Measurements from ENCODE around the gene CLDN3. TPM values are rescaled to one million over a fixed set of nuclear protein-coding genes. Genes with fewer than 3 reads are reported as not detected.
A peak's percentile ranks its signal among the peaks of the same experiment; 100 is the strongest.

Gene CLDN3
- total RNA-seq, 1 donor, result not detected

DNA sequence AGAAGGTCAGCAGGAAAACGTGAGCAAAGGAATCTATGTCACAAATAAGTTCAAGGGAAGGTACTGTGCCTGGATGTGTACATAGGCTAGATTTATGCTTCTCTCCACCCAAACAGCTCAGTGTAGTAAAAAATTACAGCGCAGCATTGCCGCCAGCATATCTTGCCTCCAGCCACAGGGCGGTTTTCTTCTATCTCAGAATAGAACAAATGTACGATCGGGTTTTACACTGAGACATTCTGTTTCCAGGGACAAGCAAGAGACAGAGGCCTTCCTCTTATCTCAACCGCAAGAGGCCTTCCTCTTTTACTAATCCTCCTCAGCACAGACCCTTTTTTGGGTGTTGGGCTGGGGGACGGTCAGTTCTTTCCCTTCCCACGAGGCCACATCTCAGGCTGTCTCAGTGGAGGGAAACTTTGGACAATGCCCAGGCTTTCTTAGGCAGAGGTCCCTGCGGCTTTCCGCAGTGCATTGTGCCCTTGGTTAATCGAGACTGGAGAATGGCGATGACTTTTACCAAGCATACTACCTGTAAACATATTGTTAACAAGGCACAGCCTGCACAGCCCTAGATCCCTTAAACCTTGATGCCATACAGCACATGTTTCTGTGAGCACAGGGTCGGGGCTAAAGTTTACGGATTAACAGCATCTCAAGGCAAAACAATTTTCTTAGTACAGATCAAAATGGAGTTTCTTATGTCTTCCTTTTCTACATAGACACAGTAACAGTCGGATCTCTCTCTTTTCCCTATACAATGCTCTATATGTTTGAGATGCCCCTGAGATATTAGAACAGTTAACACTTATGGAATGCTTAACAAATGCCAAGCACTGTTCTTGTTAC lies 19.9 kb downstream of the CLDN3 start:
- Histone ChIP-seq H3K9me3 (ENCODE audit: low read depth, low read length) (no peaks in the 10 kb centered on the region), H3K4me1 (ENCODE audit: insufficient read depth, low read length) (peaks cover 7% of the 10 kb centered on the region)

DNA sequence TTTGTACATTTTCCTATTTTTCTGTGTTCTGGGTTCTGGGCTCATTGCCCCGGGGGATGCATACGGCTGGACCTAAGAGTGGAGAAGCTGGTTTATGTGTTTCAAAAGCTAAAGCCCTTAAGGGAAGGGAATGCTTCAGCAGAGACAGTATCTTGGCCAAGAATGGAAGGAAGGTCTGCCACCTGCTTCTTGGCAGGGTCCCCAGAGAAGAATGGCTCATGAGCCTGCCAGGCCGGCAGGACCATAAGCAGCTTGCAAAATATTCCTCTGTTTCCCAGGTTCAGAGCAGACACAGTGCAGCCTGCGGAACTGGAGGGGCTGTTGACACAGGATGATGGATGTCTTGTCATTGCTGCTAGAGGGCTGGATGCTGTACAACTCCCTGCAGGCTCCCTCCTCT lies 23.7 kb downstream of the CLDN3 start:
- Histone ChIP-seq H3K9me3 (ENCODE audit: low read depth, low read length) (no peaks in the 10 kb centered on the region), H3K4me1 (ENCODE audit: insufficient read depth, low read length) (peaks cover 7% of the 10 kb centered on the region), H3K27me3 (ENCODE audit: insufficient read depth, low read length) (no peaks in the 10 kb centered on the region), H3K4me3 (ENCODE audit: low read length) (no peak overlapping the region)

More for the DNA sequence above, 19.9 kb downstream of the CLDN3 start:
- no peak overlapping the region for H3K4me3 ChIP-seq (ENCODE audit: low read length)
- H3K27me3 ChIP-seq (ENCODE audit: insufficient read depth, low read length), result no peaks in the 10 kb centered on the region

DNA sequence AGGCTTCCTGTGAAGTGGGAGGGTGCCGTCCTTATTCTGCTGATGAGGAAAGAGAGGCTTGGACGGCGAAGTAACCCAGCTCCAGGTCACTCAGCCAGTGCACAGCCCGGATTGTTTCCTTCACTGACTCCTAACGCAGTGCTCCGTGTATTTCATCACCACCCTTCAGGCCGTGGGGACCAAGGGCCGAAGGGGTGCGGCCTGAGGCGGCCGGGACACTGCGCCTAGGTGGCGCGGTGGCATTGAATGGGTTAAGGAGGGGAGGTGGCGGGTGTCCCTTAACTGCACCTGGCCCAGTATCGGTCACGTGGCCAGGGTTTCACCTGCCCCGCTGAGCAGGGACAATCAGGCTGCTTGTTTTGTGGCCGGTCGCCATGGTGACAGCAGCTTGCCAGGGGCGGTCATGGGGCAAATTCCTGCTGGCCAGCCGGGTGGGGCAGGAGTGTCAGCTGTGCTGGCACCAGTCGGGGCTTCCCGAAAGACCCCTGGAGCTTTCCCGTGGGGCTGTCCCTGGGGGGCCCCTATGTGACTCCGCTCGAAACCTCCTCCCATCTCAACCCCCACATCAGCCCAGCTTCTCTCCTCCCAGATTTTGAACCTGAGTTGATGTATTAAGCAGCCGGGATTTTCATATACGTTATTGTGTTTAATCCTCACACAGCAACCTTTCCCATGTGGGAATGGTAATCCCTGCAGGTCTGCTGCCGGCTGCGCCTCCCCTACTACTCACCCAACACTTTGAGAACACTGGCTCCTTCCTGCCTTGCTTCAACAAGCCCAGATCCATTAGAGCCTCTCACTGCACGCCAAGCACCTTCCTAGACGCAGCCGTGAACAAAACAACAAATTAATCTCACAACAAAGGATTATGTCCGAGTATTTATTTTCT lies 27.1 kb downstream of the CLDN3 start:
- Histone ChIP-seq H3K4me3 (ENCODE audit: low read length) (no peak overlapping the region), H3K27me3 (ENCODE audit: insufficient read depth, low read length) (no peaks in the 10 kb centered on the region), H3K4me1 (ENCODE audit: insufficient read depth, low read length) (peaks cover 6% of the 10 kb centered on the region), H3K9me3 (ENCODE audit: low read depth, low read length) (no peaks in the 10 kb centered on the region)

DNA sequence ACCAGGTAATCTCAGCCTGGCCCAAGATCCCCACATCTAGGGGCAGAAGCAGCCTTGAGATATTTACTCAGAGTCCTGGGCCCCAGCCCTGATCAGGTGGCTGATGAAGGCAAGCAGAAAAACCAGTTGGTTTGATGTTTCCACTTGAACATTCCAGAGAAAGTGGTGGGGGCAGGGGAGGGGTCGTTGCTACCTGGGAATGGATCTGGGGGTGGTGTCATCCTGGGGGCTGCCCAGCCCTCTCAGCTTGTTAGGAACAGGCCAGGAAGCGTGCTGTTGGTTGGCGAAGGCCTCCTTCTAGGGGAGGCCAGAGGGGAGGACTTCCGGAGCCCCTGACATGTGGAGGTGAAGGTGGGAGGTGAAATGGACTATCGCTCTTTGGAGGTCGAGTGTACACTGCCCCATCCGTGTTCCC lies 27.7 kb downstream of the CLDN3 start:
- H3K4me1 ChIP-seq (ENCODE audit: insufficient read depth, low read length), result peaks cover 12% of the 10 kb centered on the region
- H3K4me3 ChIP-seq (ENCODE audit: low read length), result no peak overlapping the region
- no peaks in the 10 kb centered on the region for H3K9me3 ChIP-seq (ENCODE audit: low read depth, low read length)
- no peaks in the 10 kb centered on the region for H3K27me3 ChIP-seq (ENCODE audit: insufficient read depth, low read length)

DNA sequence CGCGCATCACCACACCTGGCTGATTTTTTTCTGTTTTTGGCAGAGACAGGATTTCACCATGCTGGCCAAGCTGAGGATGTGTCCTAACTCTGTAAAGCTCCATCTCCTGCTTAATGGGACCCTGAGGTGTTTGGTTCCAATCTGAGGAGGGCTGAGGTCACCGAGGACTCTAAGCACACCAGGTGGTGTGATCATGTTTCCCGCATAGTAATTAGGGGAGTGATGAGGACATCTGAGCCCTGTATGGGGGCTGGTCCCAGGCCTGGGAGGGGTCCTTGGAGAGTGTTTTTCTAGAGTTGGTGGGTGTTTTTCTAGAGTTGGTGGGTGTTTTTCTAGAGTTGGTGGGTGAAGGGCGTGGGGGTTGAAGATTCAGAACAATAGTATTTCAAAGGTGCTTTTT lies 28.5 kb downstream of the CLDN3 start:
- Histone ChIP-seq H3K4me1 (ENCODE audit: insufficient read depth, low read length) (peaks cover 13% of the 10 kb centered on the region), H3K9me3 (ENCODE audit: low read depth, low read length) (no peaks in the 10 kb centered on the region), H3K27me3 (ENCODE audit: insufficient read depth, low read length) (no peaks in the 10 kb centered on the region), H3K4me3 (ENCODE audit: low read length) (no peak overlapping the region)

DNA sequence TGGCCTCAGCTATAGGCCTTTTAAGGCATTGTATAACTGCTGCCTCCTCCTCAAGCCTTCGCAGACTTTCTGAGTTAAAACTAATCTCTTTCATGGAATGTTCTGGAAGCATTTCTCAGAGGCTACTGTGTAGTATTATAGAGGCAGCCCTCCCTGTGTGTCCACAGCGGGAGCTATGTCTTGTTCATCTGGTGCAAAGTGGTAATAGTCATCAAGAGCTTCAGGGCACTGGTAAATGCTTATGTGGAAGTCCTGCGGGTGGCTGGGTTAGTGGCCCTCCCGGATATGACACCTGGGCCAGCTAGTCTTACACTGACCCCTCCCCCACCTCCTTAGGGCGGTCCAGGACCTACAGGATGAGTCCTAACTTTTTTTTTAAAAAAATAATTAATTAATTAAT lies 29.3 kb downstream of the CLDN3 start:
- H3K4me1 ChIP-seq (ENCODE audit: insufficient read depth, low read length), result peaks cover 13% of the 10 kb centered on the region
- H3K27me3 ChIP-seq (ENCODE audit: insufficient read depth, low read length), result no peaks in the 10 kb centered on the region
- H3K4me3 ChIP-seq (ENCODE audit: low read length), result no peak overlapping the region
- H3K9me3 ChIP-seq (ENCODE audit: low read depth, low read length), result no peaks in the 10 kb centered on the region

DNA sequence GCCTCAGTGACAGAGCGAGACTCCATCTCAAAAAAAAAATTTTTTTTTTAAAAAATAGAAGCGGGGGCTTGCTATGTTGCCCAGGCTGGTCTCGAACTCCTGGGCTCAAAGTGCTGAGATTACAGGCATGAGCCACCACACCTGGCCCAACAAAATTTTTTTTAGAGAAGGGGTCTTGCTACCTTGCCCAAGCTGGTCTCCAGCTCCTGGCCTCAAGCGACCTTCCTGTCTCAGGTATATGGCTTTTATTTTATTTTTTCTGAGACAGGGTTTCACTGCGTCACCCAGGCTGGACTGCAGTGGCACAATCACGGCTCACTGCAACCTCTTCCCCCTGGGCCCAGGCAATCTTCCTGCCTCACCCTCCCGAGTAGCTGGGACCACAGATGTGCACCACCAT lies 29.9 kb downstream of the CLDN3 start:
- Histone ChIP-seq H3K4me1 (ENCODE audit: insufficient read depth, low read length) (peaks cover 13% of the 10 kb centered on the region), H3K9me3 (ENCODE audit: low read depth, low read length) (no peaks in the 10 kb centered on the region), H3K27me3 (ENCODE audit: insufficient read depth, low read length) (no peaks in the 10 kb centered on the region), H3K4me3 (ENCODE audit: low read length) (no peak overlapping the region)

DNA sequence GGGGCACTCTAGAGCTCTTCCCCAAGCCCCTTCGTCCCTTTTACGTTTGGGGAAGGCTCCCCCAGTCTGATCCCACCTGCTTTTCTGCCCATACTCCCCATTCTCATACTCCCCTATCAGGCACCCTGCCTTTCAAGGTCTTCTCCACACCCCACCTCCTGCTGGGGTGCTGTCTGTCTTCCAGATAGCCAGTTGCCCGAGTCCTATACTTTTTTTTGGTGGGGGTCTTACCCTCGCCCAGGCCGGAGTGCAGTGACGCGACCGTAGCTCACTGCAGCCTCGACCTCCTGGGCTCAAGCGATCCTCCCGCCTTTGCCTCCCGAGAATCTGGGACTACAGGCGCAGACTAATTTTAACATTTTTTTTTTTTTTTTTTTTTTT lies 30.7 kb downstream of the CLDN3 start:
- Histone ChIP-seq H3K27me3 (ENCODE audit: insufficient read depth, low read length) (no peaks in the 10 kb centered on the region), H3K4me3 (ENCODE audit: low read length) (peak overlapping the region; percentile 72), H3K4me1 (ENCODE audit: insufficient read depth, low read length) (peaks cover 21% of the 10 kb centered on the region), H3K9me3 (ENCODE audit: low read depth, low read length) (no peaks in the 10 kb centered on the region)

DNA sequence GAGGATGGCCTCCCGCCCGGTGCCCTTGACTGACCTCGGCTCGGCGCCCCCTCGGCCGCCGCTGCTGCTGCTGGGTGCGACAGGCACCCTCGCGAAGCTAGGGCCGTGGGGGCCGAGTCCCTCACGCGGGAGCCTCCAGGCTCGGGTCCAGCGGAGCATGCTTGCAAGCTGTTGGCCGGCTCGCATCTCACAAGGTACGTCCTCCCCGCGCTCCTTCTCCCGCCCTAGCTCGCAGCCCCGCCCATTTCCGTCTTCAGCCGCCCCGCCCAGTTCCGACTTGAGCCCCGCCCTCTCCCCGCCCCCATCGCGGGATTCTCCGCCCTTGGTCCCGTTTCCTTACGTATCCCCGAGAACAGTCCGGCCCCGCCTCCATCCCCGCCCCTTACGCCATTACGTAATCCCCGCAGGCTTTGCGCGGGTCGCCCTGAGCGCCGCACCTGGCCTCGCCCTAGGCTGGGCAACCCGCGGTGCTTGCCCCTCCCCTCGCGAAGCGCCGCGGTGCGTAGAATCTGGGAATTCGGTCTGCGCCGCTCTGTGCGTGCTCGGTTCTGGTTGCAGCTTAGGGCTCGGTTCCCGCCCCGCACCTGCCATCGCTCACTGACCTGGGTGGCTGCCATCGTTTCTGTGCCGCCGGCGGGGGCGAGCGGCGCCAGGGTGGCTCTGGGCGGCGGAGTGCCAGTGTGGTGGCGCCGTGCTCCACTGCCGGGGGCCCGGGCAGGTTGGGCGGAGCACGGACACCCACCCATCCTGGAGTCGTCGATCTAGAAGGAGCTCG lies 31.3 kb downstream of the CLDN3 start, which contains the start of gene ABHD11:
ABHD11 (minus strand) TSS at position 191 of the 775 bp plus-strand sequence; CDS start at position 159, 32 bp downstream.
- H3K27me3 ChIP-seq (ENCODE audit: insufficient read depth, low read length), result no peaks in the 10 kb centered on the region
- peaks cover 21% of the 10 kb centered on the region for H3K4me1 ChIP-seq (ENCODE audit: insufficient read depth, low read length)
- peak within 1 kb of the TSS; percentile 72 for H3K4me3 ChIP-seq (ENCODE audit: low read length)
- no peaks in the 10 kb centered on the region for H3K9me3 ChIP-seq (ENCODE audit: low read depth, low read length)

DNA sequence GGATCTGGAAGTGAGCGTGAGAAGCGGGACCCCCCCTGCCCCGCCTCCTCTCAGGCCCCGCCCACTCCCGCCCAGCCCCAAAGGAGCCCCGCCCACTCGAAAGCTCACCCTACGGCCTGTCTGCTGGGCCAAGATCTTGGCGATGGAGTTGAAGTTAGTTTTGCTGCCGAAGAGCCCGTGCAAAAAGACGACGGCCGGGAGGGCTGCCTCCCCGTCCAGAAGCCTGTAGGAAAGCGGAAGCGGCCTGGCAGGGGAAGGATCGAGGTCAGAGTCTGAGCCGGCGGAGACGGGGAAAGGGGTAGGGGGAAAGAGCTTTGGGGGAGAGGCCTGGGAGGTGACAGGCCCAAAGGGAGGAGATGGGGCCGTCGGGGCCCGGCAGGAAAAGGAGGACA lies 31.9 kb downstream of the CLDN3 start:
- H3K4me3 ChIP-seq (ENCODE audit: low read length), result peak overlapping the region; percentile 72
- no peaks in the 10 kb centered on the region for H3K9me3 ChIP-seq (ENCODE audit: low read depth, low read length)
- no peaks in the 10 kb centered on the region for H3K27me3 ChIP-seq (ENCODE audit: insufficient read depth, low read length)
- H3K4me1 ChIP-seq (ENCODE audit: insufficient read depth, low read length), result peaks cover 21% of the 10 kb centered on the region

DNA sequence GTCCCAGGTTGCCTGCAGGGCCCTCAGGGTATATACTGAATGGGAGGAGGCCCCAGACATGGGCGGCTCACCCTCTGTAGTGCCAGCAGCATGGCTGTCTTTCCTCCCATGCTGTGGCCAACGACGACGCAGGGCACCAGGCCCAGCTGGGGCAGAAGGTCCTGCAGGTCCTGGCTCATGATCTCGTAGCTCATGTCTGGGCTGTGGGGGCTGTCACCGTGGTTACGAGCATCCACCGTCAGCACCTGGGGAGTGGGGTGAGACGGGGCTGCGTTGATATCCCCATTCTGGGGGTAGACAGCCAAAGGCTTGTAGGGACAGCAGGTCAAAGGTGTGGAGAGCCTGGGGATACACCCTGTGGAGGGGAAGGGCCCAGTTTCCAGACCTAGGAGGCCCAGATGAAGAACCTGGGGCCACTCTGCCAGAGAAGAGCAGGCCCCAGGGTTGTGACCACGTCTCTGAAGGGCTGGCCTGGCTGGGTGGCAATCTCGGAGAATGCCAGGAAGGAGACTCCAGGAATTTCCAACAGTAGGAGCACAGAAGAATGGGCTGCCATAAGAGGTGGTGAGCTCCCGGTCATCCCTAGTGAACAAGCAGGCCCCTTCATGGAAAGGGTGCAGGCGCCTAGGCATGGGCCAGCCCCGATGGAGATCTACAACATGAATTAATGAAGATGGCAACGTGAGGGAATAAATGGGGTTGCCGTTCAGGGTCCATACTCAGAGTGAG lies 32.4 kb downstream of the CLDN3 start:
- Histone ChIP-seq H3K9me3 (ENCODE audit: low read depth, low read length) (no peaks in the 10 kb centered on the region), H3K4me3 (ENCODE audit: low read length) (peak overlapping the region; percentile 72), H3K4me1 (ENCODE audit: insufficient read depth, low read length) (peaks cover 21% of the 10 kb centered on the region), H3K27me3 (ENCODE audit: insufficient read depth, low read length) (no peaks in the 10 kb centered on the region)

DNA sequence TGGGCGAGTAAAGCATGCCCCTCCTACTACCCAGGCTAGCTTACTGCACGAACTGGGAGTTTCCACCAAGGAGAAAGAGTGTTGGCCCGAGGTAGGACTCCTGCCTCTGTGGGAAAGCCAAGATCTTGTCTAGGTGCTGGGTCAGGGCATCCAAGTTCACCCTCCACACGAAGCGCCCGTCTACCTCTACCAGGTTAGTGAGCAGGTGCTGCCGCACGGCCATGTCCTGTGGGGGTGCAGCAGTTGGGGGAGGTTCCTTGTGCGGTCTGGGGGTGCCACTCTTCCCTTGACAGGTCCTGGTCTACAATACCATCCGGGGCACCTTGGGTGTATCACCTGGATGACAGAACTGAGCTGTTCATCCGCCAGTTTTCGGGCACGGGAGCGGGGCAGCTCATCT lies 33.2 kb downstream of the CLDN3 start:
- H3K4me3 ChIP-seq (ENCODE audit: low read length), result no peak overlapping the region
- no peaks in the 10 kb centered on the region for H3K27me3 ChIP-seq (ENCODE audit: insufficient read depth, low read length)
- H3K9me3 ChIP-seq (ENCODE audit: low read depth, low read length), result no peaks in the 10 kb centered on the region
- H3K4me1 ChIP-seq (ENCODE audit: insufficient read depth, low read length), result peaks cover 21% of the 10 kb centered on the region

DNA sequence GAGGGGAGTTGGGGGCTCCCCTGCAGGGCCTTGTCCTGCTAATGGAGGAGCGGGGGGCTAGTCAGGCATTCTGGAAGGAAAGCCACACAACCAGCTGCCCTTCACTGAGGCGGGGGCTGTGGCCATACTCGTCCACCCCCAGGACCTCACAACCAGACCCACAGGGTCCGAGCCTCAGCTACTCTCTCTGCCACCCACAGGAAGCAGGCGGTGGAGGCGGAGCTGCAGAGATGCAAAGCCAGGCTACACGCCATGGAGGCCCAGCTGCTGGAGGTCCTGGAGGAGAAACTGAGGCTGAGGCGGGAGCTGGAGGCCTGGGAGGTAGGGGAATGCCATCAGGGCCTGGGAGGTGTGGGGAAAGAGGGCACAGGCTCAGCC lies 34.6 kb downstream of the CLDN3 start:
- Histone ChIP-seq H3K9me3 (ENCODE audit: low read depth, low read length) (no peaks in the 10 kb centered on the region), H3K4me1 (ENCODE audit: insufficient read depth, low read length) (peaks cover 21% of the 10 kb centered on the region), H3K4me3 (ENCODE audit: low read length) (no peak overlapping the region), H3K27me3 (ENCODE audit: insufficient read depth, low read length) (no peaks in the 10 kb centered on the region)

Measured in mononuclear cell (primary cell).